ENCODE data around the gene KDM5A.

The KDM5A gene

DNA sequence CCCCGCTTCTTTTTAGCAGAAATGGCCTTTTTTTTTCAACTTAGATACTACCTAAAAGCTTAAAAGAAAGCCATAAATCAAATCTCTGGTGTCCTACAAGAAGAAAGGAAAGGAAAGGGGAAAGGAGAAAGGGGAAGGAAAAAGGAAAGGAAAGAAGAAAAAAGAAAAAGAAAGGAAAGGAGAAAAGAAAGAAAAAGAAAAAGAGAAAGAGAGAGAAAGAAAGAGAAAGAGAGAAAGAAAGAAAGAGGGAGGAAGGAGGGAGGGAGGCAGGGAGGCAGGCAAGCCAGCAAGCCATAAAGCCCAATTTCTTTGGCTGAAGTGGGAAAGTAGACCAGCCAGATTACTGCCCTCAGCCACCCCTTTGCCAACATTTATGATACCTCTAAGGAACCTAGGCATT lies 94.0 kb downstream of the KDM5A start:
- Histone ChIP-seq H3K9me3 (replicated peaks; ENCODE audit: low read length) (no peaks in the 10 kb centered on the region), H3K4me3 (ENCODE audit: low read length) (no peak overlapping the region), H3K27me3 (ENCODE audit: control insufficient read depth, insufficient read depth, low read length) (no peaks in the 10 kb centered on the region), H3K4me2 (ENCODE audit: low read length) (no peak overlapping the region), H3K36me3 (ENCODE audit: insufficient read depth, low read length) (peaks cover 52% of the 10 kb centered on the region), H3K4me1 (ENCODE audit: control insufficient read depth, insufficient read depth, low read length) (no peaks in the 10 kb centered on the region), H3K9ac (ENCODE audit: low read depth, low read length) (no peak overlapping the region)

- Histone ChIP-seq H3K4me3 (ENCODE audit: low read length) (no peak overlapping the region), H3K4me2 (ENCODE audit: low read length) (no peak overlapping the region), H3K27me3 (ENCODE audit: control insufficient read depth, insufficient read depth, low read length) (no peaks in the 10 kb centered on the region), H3K4me1 (ENCODE audit: control insufficient read depth, insufficient read depth, low read length) (no peaks in the 10 kb centered on the region), H3K9me3 (replicated peaks; ENCODE audit: low read length) (no peaks in the 10 kb centered on the region), H3K36me3 (ENCODE audit: insufficient read depth, low read length) (peaks cover 49% of the 10 kb centered on the region), H3K9ac (ENCODE audit: low read depth, low read length) (no peak overlapping the region)
Observed at GRCh38 chr12:293199-293598, 95.9 kb downstream of the KDM5A start.

- no peaks in the 10 kb centered on the region for H3K27me3 ChIP-seq (ENCODE audit: control insufficient read depth, insufficient read depth, low read length)
- H3K4me3 ChIP-seq (ENCODE audit: low read length), result no peak overlapping the region
- no peaks in the 10 kb centered on the region for H3K4me1 ChIP-seq (ENCODE audit: control insufficient read depth, insufficient read depth, low read length)
- H3K4me2 ChIP-seq (ENCODE audit: low read length), result no peak overlapping the region
- H3K9ac ChIP-seq (ENCODE audit: low read depth, low read length), result no peak overlapping the region
- H3K36me3 ChIP-seq (ENCODE audit: insufficient read depth, low read length), result peaks cover 44% of the 10 kb centered on the region
- H3K9me3 ChIP-seq (replicated peaks; ENCODE audit: low read length), result no peaks in the 10 kb centered on the region
Observed at GRCh38 chr12:292186-292585, 96.9 kb downstream of the KDM5A start.

DNA sequence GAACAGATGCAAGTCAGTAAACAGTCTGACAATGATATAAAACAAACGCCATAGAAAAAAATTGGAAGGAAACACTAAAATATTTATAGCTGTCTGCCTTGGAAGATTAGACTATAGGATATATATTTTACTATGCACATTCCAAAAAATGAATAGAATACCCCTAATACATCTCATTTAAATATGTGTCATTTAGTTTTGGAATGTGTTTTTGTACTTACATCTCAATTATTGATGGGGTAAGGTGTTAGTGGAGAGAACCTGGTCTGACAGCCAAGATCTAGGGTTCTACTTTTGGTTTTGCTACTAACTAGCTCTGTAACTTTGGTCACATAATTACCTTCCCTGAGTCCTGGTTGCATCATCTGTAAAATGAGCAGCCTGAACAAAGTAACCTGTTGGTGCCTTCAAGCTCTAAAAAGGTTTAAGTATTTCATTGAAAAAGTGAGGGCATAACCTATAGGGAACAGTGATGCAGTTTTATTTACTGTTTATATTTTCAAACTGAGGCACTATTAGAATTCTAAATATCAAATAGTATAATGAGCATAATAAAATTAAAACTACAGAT lies 97.9 kb downstream of the KDM5A start:
- H3K36me3 ChIP-seq (ENCODE audit: insufficient read depth, low read length), result peaks cover 44% of the 10 kb centered on the region
- H3K9me3 ChIP-seq (replicated peaks; ENCODE audit: low read length), result no peaks in the 10 kb centered on the region
- no peak overlapping the region for H3K4me2 ChIP-seq (ENCODE audit: low read length)
- H3K9ac ChIP-seq (ENCODE audit: low read depth, low read length), result no peak overlapping the region
- no peaks in the 10 kb centered on the region for H3K4me1 ChIP-seq (ENCODE audit: control insufficient read depth, insufficient read depth, low read length)
- no peaks in the 10 kb centered on the region for H3K27me3 ChIP-seq (ENCODE audit: control insufficient read depth, insufficient read depth, low read length)
- no peak overlapping the region for H3K4me3 ChIP-seq (ENCODE audit: low read length)

- Histone ChIP-seq H3K9me3 (replicated peaks; ENCODE audit: low read length) (no peaks in the 10 kb centered on the region), H3K4me3 (ENCODE audit: low read length) (no peak overlapping the region), H3K4me2 (ENCODE audit: low read length) (no peak overlapping the region), H3K36me3 (ENCODE audit: insufficient read depth, low read length) (peaks cover 47% of the 10 kb centered on the region), H3K9ac (ENCODE audit: low read depth, low read length) (no peak overlapping the region), H3K27me3 (ENCODE audit: control insufficient read depth, insufficient read depth, low read length) (no peaks in the 10 kb centered on the region), H3K4me1 (ENCODE audit: control insufficient read depth, insufficient read depth, low read length) (no peaks in the 10 kb centered on the region)
Observed at GRCh38 chr12:288687-289086, 100.4 kb downstream of the KDM5A start.

- H3K27me3 ChIP-seq (ENCODE audit: control insufficient read depth, insufficient read depth, low read length), result no peaks in the 10 kb centered on the region
- H3K4me1 ChIP-seq (ENCODE audit: control insufficient read depth, insufficient read depth, low read length), result no peaks in the 10 kb centered on the region
- H3K9ac ChIP-seq (ENCODE audit: low read depth, low read length), result no peak overlapping the region
- no peak overlapping the region for H3K4me2 ChIP-seq (ENCODE audit: low read length)
- H3K4me3 ChIP-seq (ENCODE audit: low read length), result no peak overlapping the region
- peaks cover 36% of the 10 kb centered on the region for H3K36me3 ChIP-seq (ENCODE audit: insufficient read depth, low read length)
- H3K9me3 ChIP-seq (replicated peaks; ENCODE audit: low read length), result no peaks in the 10 kb centered on the region
Observed at GRCh38 chr12:286531-287300, 102.4 kb downstream of the KDM5A start.

GRCh38 chr12:278046-278445 lies 111.1 kb downstream of the KDM5A start:
- H3K27me3 ChIP-seq (ENCODE audit: control insufficient read depth, insufficient read depth, low read length), result no peaks in the 10 kb centered on the region
- peaks cover 12% of the 10 kb centered on the region for H3K36me3 ChIP-seq (ENCODE audit: insufficient read depth, low read length)
- no peak overlapping the region for H3K4me2 ChIP-seq (ENCODE audit: low read length)
- no peak overlapping the region for H3K9ac ChIP-seq (ENCODE audit: low read depth, low read length)
- H3K9me3 ChIP-seq (replicated peaks; ENCODE audit: low read length), result no peaks in the 10 kb centered on the region
- H3K4me1 ChIP-seq (ENCODE audit: control insufficient read depth, insufficient read depth, low read length), result no peaks in the 10 kb centered on the region
- no peak overlapping the region for H3K4me3 ChIP-seq (ENCODE audit: low read length)

- Histone ChIP-seq H3K4me1 (ENCODE audit: control insufficient read depth, insufficient read depth, low read length) (no peaks in the 10 kb centered on the region), H3K9me3 (replicated peaks; ENCODE audit: low read length) (no peaks in the 10 kb centered on the region), H3K4me2 (ENCODE audit: low read length) (no peak overlapping the region)
Observed at GRCh38 chr12:275812-276211, 113.3 kb downstream of the KDM5A start.

DNA sequence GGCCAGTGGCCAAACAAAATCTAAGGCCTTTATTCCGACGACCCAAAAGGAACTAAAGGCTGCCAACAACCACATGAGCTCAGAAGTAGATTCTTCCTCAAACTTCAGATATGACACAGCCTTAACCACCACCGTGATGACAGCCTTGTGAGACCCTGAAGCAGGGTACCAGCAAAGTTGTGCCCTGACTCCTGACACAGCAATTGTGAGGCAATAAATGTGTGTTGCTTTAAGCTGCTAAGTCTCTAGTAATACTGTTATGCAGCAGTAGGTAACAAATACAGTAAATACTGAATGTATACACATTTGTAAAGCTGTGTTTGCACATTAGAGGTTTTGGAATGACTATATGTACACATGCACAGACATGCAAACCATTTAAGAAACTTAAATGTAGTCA lies 115.7 kb downstream of the KDM5A start:
- Histone ChIP-seq H3K4me3 (ENCODE audit: low read length) (no peak overlapping the region), H3K27me3 (ENCODE audit: control insufficient read depth, insufficient read depth, low read length) (no peaks in the 10 kb centered on the region), H3K36me3 (ENCODE audit: insufficient read depth, low read length) (no peaks in the 10 kb centered on the region), H3K4me1 (ENCODE audit: control insufficient read depth, insufficient read depth, low read length) (no peaks in the 10 kb centered on the region), H3K9me3 (replicated peaks; ENCODE audit: low read length) (no peaks in the 10 kb centered on the region), H3K4me2 (ENCODE audit: low read length) (no peak overlapping the region), H3K9ac (ENCODE audit: low read depth, low read length) (no peak overlapping the region)

More at GRCh38 chr12:275812-276211, 113.3 kb downstream of the KDM5A start:
- Histone ChIP-seq H3K36me3 (ENCODE audit: insufficient read depth, low read length) (peaks cover 11% of the 10 kb centered on the region), H3K27me3 (ENCODE audit: control insufficient read depth, insufficient read depth, low read length) (no peaks in the 10 kb centered on the region), H3K4me3 (ENCODE audit: low read length) (no peak overlapping the region), H3K9ac (ENCODE audit: low read depth, low read length) (no peak overlapping the region)

GRCh38 chr12:272942-273341 lies 116.2 kb downstream of the KDM5A start:
- Histone ChIP-seq H3K27me3 (ENCODE audit: control insufficient read depth, insufficient read depth, low read length) (no peaks in the 10 kb centered on the region), H3K4me2 (ENCODE audit: low read length) (no peak overlapping the region), H3K4me3 (ENCODE audit: low read length) (no peak overlapping the region), H3K9ac (ENCODE audit: low read depth, low read length) (no peak overlapping the region), H3K4me1 (ENCODE audit: control insufficient read depth, insufficient read depth, low read length) (no peaks in the 10 kb centered on the region), H3K9me3 (replicated peaks; ENCODE audit: low read length) (no peaks in the 10 kb centered on the region), H3K36me3 (ENCODE audit: insufficient read depth, low read length) (no peaks in the 10 kb centered on the region)

DNA sequence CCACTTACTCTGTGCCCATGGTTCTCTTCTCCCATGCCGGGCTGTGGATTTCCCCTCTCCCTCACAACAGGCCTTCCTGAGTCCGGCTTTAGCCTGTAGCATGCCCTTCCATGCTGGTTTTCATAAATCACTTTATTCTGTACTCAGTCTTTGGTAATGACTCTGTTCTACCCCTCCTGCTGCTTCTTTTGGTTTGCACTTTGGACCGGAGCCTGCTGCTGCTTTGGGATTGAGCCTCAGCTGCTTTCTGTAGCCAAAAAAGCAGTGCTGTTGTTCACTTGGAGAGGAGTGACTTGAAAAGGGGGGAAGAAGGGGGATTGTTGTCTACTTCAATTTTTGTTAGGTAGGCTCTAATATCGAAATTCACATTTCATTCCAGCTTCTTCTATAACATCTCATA lies 118.0 kb downstream of the KDM5A start:
- Histone ChIP-seq H3K36me3 (ENCODE audit: insufficient read depth, low read length) (no peaks in the 10 kb centered on the region), H3K9ac (ENCODE audit: low read depth, low read length) (no peak overlapping the region), H3K27me3 (ENCODE audit: control insufficient read depth, insufficient read depth, low read length) (peaks cover under 1% of the 10 kb centered on the region), H3K4me3 (ENCODE audit: low read length) (no peak overlapping the region), H3K4me2 (ENCODE audit: low read length) (no peak overlapping the region), H3K9me3 (replicated peaks; ENCODE audit: low read length) (no peaks in the 10 kb centered on the region), H3K4me1 (ENCODE audit: control insufficient read depth, insufficient read depth, low read length) (no peaks in the 10 kb centered on the region)

DNA sequence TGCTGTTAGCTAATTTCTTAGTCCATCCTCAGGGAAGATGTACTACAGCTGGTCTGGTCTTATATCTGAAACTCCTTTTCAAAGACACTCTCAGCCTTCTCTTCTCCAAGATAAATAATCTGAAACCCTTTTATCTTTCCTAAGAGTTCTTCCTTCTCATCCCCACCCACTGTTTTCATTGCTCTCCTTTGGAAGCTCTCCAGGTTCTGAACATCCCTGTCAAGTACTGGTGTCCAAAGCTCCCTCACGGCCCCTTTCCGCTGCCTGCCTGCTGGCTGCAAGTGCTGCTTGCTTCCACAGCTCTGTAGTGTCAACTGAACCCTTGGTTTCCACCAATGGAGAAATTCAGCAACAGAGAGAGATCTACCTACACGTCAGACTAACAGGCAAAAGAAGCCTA lies 119.9 kb downstream of the KDM5A start:
- H3K27me3 ChIP-seq (ENCODE audit: control insufficient read depth, insufficient read depth, low read length), result peaks cover 3% of the 10 kb centered on the region
- no peaks in the 10 kb centered on the region for H3K4me1 ChIP-seq (ENCODE audit: control insufficient read depth, insufficient read depth, low read length)
- no peaks in the 10 kb centered on the region for H3K36me3 ChIP-seq (ENCODE audit: insufficient read depth, low read length)
- no peaks in the 10 kb centered on the region for H3K9me3 ChIP-seq (replicated peaks; ENCODE audit: low read length)
- H3K4me3 ChIP-seq (ENCODE audit: low read length), result no peak overlapping the region
- no peak overlapping the region for H3K9ac ChIP-seq (ENCODE audit: low read depth, low read length)
- no peak overlapping the region for H3K4me2 ChIP-seq (ENCODE audit: low read length)

All from skeletal muscle satellite cell (primary cell).